GM19463 (cell line): ENCODE measurements around the gene ERCC6L.

ENCODE experiments used
- ATAC-seq: cut with Tn5 transposase; IDR thresholded peaks from one replicate; pipeline ENCODE4 v1.9.1; 2021; ENCODE audit warnings: mild to moderate bottlenecking, moderate library complexity; ENCODE audit not compliant: unreplicated experiment

Gene ERCC6L

GRCh38 chrX:72169008-72169728 lies 69.7 kb downstream of the ERCC6L start:
- ATAC-seq, result no peak

- no peak for ATAC-seq
Measured at GRCh38 chrX:72165551-72165950, 73.3 kb downstream of the ERCC6L start.

GRCh38 chrX:72159769-72160168 lies 79.1 kb downstream of the ERCC6L start:
- no peak for ATAC-seq

- ATAC-seq, result no peak
Measured at GRCh38 chrX:72158773-72159172, 80.1 kb downstream of the ERCC6L start.
